Osteoblast (primary cell): ENCODE results near the gene WDR7. TPM values are rescaled to one million over a fixed set of nuclear protein-coding genes. Genes with fewer than 3 reads are reported as not detected.

Source experiments
- DNase-seq: peaks from one replicate; pipeline ENCODE4 v3.0.0; 2011; ENCODE audit warnings: low spot score, mixed read lengths; ENCODE audit not compliant: insufficient read length; ENCODE audit errors: missing footprints
- H2AFZ ChIP-seq: 2 replicates; pipeline ENCODE4 v1.6.0; 2011; ENCODE audit warnings: mild to moderate bottlenecking, low read length
- H3K27ac ChIP-seq: 2 replicates; pipeline ENCODE4 v1.5.1; 2011; ENCODE audit warnings: mild to moderate bottlenecking, low read depth, low read length, moderate library complexity
- H3K27me3 ChIP-seq: 2 replicates; pipeline ENCODE4 v1.6.0; 2012; ENCODE audit warnings: mild to moderate bottlenecking, control low read depth, inconsistent platforms, low read length, moderate library complexity; ENCODE audit not compliant: insufficient read depth
- H3K36me3 ChIP-seq: 2 replicates; pipeline ENCODE4 v1.5.1; 2011; ENCODE audit warnings: mild to moderate bottlenecking, low read length, control low read depth, moderate library complexity; ENCODE audit not compliant: insufficient read depth
- H3K4me1 ChIP-seq: 2 replicates; pipeline ENCODE4 v1.5.1; 2011; ENCODE audit warnings: mild to moderate bottlenecking, low read length, control low read depth, moderate library complexity; ENCODE audit not compliant: insufficient read depth
- H3K4me2 ChIP-seq: 2 replicates; pipeline ENCODE4 v1.6.0; 2011; ENCODE audit warnings: mild to moderate bottlenecking, low read length; ENCODE audit not compliant: insufficient read depth
- H3K4me3 ChIP-seq: fragments of 200-600 bp; sonication (generic); 3 replicates; pipeline ENCODE4 v1.5.1; 2012; ENCODE audit warnings: mild to moderate bottlenecking, low read length, inconsistent platforms; ENCODE audit not compliant: insufficient read depth
- H3K79me2 ChIP-seq: 2 replicates; pipeline ENCODE4 v1.6.0; 2012; ENCODE audit warnings: mild to moderate bottlenecking, low read length, control low read depth, inconsistent platforms; ENCODE audit not compliant: insufficient read depth
- H3K9me3 ChIP-seq: 2 replicates; pipeline ENCODE4 v1.5.1; 2011; ENCODE audit warnings: low read depth, low read length, control low read depth
- H4K20me1 ChIP-seq: 2 replicates; pipeline ENCODE4 v1.6.0; 2012; ENCODE audit warnings: mild to moderate bottlenecking, low read length, control low read depth; ENCODE audit not compliant: insufficient read depth
- CTCF ChIP-seq: IDR thresholded peaks from 2 replicates; pipeline ENCODE4 v1.5.1; 2011; ENCODE audit warnings: mild to moderate bottlenecking, low read depth, low read length, moderate library complexity; ENCODE audit errors: extremely low read depth
- total RNA-seq: library from RNA; depleted of rRNA; stranded (reverse); fragments of >200 nt; gene quantifications from 2 replicates; pipeline ENCODE4 v1.2.3, GENCODE V29; 2012

WDR7 gene
- total RNA-seq, 1 donor = 23.2 TPM

DNA sequence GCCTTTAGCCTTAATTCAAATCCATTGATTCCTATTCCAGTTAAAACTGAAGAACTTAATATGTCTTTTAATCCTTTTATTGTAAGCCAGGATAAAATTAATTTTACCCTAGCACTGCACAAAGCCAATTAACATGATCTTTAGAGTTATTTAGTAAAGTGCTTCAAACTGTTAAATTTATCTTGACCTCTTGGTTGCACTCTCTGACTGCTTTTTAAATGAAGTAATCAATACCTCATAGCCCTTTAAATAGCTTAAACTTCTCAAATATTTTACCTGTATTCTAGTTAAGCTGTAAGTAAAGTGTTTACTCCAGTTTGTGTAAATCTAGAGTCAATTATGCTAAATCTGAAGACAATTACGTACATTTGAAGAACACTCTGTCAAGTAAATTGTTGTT lies 221.0 kb downstream of the WDR7 start:
- Histone ChIP-seq H3K4me3 (no peak overlapping the region), H2AFZ (no peak overlapping the region), H3K9me3 (no peaks in the 10 kb centered on the region), H3K27ac (no peak overlapping the region), H3K4me1 (no peaks in the 10 kb centered on the region), H3K36me3 (no peaks in the 10 kb centered on the region), H3K27me3 (no peaks in the 10 kb centered on the region), H4K20me1 (no peaks in the 10 kb centered on the region), H3K4me2 (no peak overlapping the region), H3K79me2 (no peaks in the 10 kb centered on the region)
- TF ChIP-seq CTCF = no peak
- no peak for DNase-seq

DNA sequence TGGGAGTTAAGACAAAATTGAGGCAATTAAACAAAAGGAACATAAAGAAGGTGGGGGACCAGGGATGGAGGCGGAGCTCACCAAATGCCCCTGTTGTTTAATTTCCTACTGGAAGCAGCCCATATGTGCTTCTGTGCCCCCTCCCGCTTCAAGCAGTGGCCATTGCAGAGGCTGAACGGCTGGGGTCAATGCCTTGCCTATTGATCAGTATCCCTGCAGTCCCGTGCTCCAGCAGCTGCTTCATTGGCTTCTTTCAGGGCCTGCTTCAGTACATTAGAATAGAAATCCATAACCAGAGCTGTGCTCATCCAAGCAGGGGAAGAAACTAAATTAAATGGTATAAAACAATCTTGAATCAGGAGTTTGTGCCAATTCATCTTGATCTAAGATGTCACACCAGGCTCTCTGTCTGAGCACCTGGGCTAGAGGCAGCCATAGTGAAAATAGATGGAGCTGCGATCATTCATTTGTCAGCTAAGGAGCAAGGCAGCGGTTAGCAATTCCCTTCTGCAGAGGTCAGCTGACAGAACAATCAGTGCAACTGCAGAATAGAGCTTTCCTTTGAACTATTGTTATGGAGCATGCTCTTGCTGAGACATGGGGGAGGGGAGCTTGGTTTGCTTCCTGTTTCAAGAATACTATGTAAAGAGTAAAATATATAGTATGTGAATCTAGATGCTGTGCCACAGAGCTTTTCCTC lies 222.4 kb downstream of the WDR7 start:
- H3K79me2 ChIP-seq = no peaks in the 10 kb centered on the region
- H3K27ac ChIP-seq = no peak overlapping the region
- H3K4me3 ChIP-seq = no peak overlapping the region
- H3K4me2 ChIP-seq = no peak overlapping the region
- DNase-seq = no peak
- no peaks in the 10 kb centered on the region for H4K20me1 ChIP-seq
- no peaks in the 10 kb centered on the region for H3K36me3 ChIP-seq
- no peaks in the 10 kb centered on the region for H3K4me1 ChIP-seq
- no peaks in the 10 kb centered on the region for H3K27me3 ChIP-seq
- H3K9me3 ChIP-seq = no peaks in the 10 kb centered on the region
- no peak overlapping the region for H2AFZ ChIP-seq
- no peak for TF ChIP-seq CTCF

- H3K4me2 ChIP-seq = no peak overlapping the region
- H2AFZ ChIP-seq = no peak overlapping the region
- no peaks in the 10 kb centered on the region for H3K4me1 ChIP-seq
- no peaks in the 10 kb centered on the region for H3K36me3 ChIP-seq
- no peaks in the 10 kb centered on the region for H3K9me3 ChIP-seq
- H3K79me2 ChIP-seq = no peaks in the 10 kb centered on the region
- no peak for DNase-seq
- no peak overlapping the region for H3K4me3 ChIP-seq
- H3K27me3 ChIP-seq = no peaks in the 10 kb centered on the region
- TF ChIP-seq CTCF = no peak
- H3K27ac ChIP-seq = no peak overlapping the region
- no peaks in the 10 kb centered on the region for H4K20me1 ChIP-seq
Measured at GRCh38 chr18:56878711-56879110, 227.6 kb downstream of the WDR7 start.

GRCh38 chr18:56884511-56884910 lies 233.4 kb downstream of the WDR7 start:
- no peak for TF ChIP-seq CTCF
- no peaks in the 10 kb centered on the region for H3K9me3 ChIP-seq
- no peaks in the 10 kb centered on the region for H3K79me2 ChIP-seq

More at GRCh38 chr18:56884511-56884910, 233.4 kb downstream of the WDR7 start:
- Histone ChIP-seq H2AFZ (no peak overlapping the region), H3K27me3 (no peaks in the 10 kb centered on the region), H3K4me3 (no peak overlapping the region), H3K4me2 (no peak overlapping the region), H3K27ac (no peak overlapping the region), H3K4me1 (peaks cover 5% of the 10 kb centered on the region), H4K20me1 (no peaks in the 10 kb centered on the region), H3K36me3 (no peaks in the 10 kb centered on the region)
- DNase-seq = no peak
